GM19372 (cell line): ENCODE results near the gene METTL13.
"Not testable (repeated sequence)": the region's sequence is repeated elsewhere in the genome, so short reads cannot be mapped to it uniquely, and the experiment has no call there.

ENCODE experiments used
- ATAC-seq: cut with Tn5 transposase; IDR thresholded peaks from one replicate; pipeline ENCODE4 v1.9.1; 2021; ENCODE audit warnings: mild to moderate bottlenecking, low read depth, moderate library complexity; ENCODE audit not compliant: unreplicated experiment

The METTL13 gene

GRCh38 chr1:171769171-171769570 is 12.3 kb upstream of the METTL13 start:
- ATAC-seq: no peak

GRCh38 chr1:171769754-171770153 is 11.7 kb upstream of the METTL13 start:
- ATAC-seq: no peak

GRCh38 chr1:171772312-171772711 is 9.1 kb upstream of the METTL13 start:
- no peak for ATAC-seq

GRCh38 chr1:171780583-171781175 is 781 bp upstream of the METTL13 start:
- ATAC-seq: no peak

- ATAC-seq: no peak
These were observed 2.5 kb downstream of the METTL13 start for GRCh38 chr1:171783816-171784530.

GRCh38 chr1:171784784-171785183 is 3.3 kb downstream of the METTL13 start:
- ATAC-seq: no peak

- ATAC-seq: no peak
These were observed 4.3 kb downstream of the METTL13 start for GRCh38 chr1:171785766-171786165.

GRCh38 chr1:171786534-171786933 is 5.1 kb downstream of the METTL13 start:
- no peak for ATAC-seq

GRCh38 chr1:171787686-171788480 is 6.4 kb downstream of the METTL13 start:
- no peak for ATAC-seq

- no peak for ATAC-seq
These were observed 7.2 kb downstream of the METTL13 start for GRCh38 chr1:171788696-171789095.

- no peak for ATAC-seq
These were observed 8.9 kb downstream of the METTL13 start for GRCh38 chr1:171790318-171790717.

- no peak for ATAC-seq
These were observed 11.4 kb downstream of the METTL13 start for GRCh38 chr1:171792656-171793369.

GRCh38 chr1:171793636-171794035 is 12.2 kb downstream of the METTL13 start:
- no peak for ATAC-seq

GRCh38 chr1:171794085-171794484 is 12.6 kb downstream of the METTL13 start:
- ATAC-seq: no peak

- no peak for ATAC-seq
These were observed 15.1 kb downstream of the METTL13 start for GRCh38 chr1:171796592-171796991.

- no peak for ATAC-seq
These were observed 16.9 kb downstream of the METTL13 start for GRCh38 chr1:171798311-171798710.

GRCh38 chr1:171798765-171799164 is 17.3 kb downstream of the METTL13 start:
- ATAC-seq: no peak

- ATAC-seq: no peak
These were observed 17.7 kb downstream of the METTL13 start for GRCh38 chr1:171799166-171799565.

- ATAC-seq: not testable (repeated sequence)
These were observed 18.2 kb downstream of the METTL13 start for GRCh38 chr1:171799698-171800097.

GRCh38 chr1:171800342-171800741 is 18.9 kb downstream of the METTL13 start:
- ATAC-seq: no peak

GRCh38 chr1:171800851-171801250 is 19.4 kb downstream of the METTL13 start:
- ATAC-seq: no peak
